CD14-positive monocyte (primary cell): Measurements from ENCODE around the gene SPARC. TPM values are rescaled to one million over a fixed set of nuclear protein-coding genes. Genes with fewer than 3 reads are reported as not detected.
A peak's percentile ranks its signal among the peaks of the same experiment; 100 is the strongest.

ENCODE experiments used
- DNase-seq, 3 donors: peaks; one replicate each; pipeline ENCODE4 v3.0.0-alpha.2; 2011 to 2022
- H2AFZ ChIP-seq: 2 replicates; pipeline ENCODE4 v1.6.0; 2012; ENCODE audit warnings: mild to moderate bottlenecking, low read depth, low read length, inconsistent platforms; ENCODE audit not compliant: insufficient read depth, poor library complexity, severe bottlenecking
- H3K27ac ChIP-seq, 2 donors: 1 replicate in 1 of 2; 2 replicates in 1 of 2; pipeline ENCODE4 v1.5.1; 2012 to 2013; ENCODE audit warnings: low read length in 2 of 2, control low read depth in 1 of 2, inconsistent platforms in 1 of 2, low read depth in 1 of 2, mild to moderate bottlenecking in 1 of 2
- H3K27me3 ChIP-seq, 2 donors: one replicate each; pipeline versions ENCODE4 v1.6.0 to v1.6.1; 2011 to 2013; ENCODE audit warnings: low read length in 2 of 2; ENCODE audit not compliant: control insufficient read depth in 2 of 2, insufficient read depth in 2 of 2
- H3K36me3 ChIP-seq, 2 donors: replicated peaks in 1 of 2; 1 replicate in 1 of 2; 2 replicates in 1 of 2; pipeline versions ENCODE4 v1.5.1 to v1.6.1; 2012 to 2013; ENCODE audit warnings: low read length in 2 of 2, control low read depth in 1 of 2, inconsistent platforms in 1 of 2, mild to moderate bottlenecking in 1 of 2; ENCODE audit not compliant: insufficient read depth in 2 of 2, control insufficient read depth in 1 of 2
- H3K4me1 ChIP-seq, 2 donors: 1 replicate in 1 of 2; 2 replicates in 1 of 2; pipeline versions ENCODE4 v1.5.1 to v1.6.1; 2012 to 2013; ENCODE audit warnings: low read length in 2 of 2, control low read depth in 1 of 2, inconsistent platforms in 1 of 2, mild to moderate bottlenecking in 1 of 2, moderate library complexity in 1 of 2; ENCODE audit not compliant: insufficient read depth in 2 of 2, control insufficient read depth in 1 of 2
- H3K4me2 ChIP-seq: replicated peaks from 2 replicates; pipeline ENCODE3; 2012; ENCODE audit warnings: low read length, moderate library complexity, mild to moderate bottlenecking; ENCODE audit not compliant: poor library complexity, severe bottlenecking; ENCODE audit errors: extremely low read depth
- H3K4me3 ChIP-seq, 3 experiments: fragments of 200-600 bp in 1 of 3; sonication (generic) in 1 of 3; replicated peaks in 1 of 3; 1 replicate in 2 of 3; 2 replicates in 1 of 3; pipeline ENCODE4 v1.5.1; 2011 to 2013; ENCODE audit warnings: low read length in 3 of 3, mild to moderate bottlenecking in 3 of 3, control low read depth in 2 of 3, low read depth in 2 of 3, inconsistent platforms in 1 of 3, moderate library complexity in 1 of 3
- H3K79me2 ChIP-seq: 2 replicates; pipeline ENCODE4 v1.6.0; 2012; ENCODE audit warnings: mild to moderate bottlenecking, control low read depth, inconsistent platforms, low read length, moderate library complexity; ENCODE audit not compliant: insufficient read depth
- H3K9ac ChIP-seq: 2 replicates; pipeline ENCODE4 v1.6.0; 2017; ENCODE audit warnings: low read length, mild to moderate bottlenecking; ENCODE audit not compliant: insufficient read depth, poor library complexity, severe bottlenecking
- H3K9me3 ChIP-seq, 2 donors: replicated peaks in 1 of 2; 1 replicate in 1 of 2; 2 replicates in 1 of 2; pipeline versions ENCODE4 v1.5.1 to v1.6.1; 2012 to 2013; ENCODE audit warnings: low read length in 2 of 2, control low read depth in 1 of 2; ENCODE audit not compliant: control insufficient read depth in 1 of 2, insufficient read depth in 1 of 2
- H4K20me1 ChIP-seq: 2 replicates; pipeline ENCODE4 v1.6.0; 2012; ENCODE audit warnings: mild to moderate bottlenecking, low read length, control low read depth, moderate library complexity; ENCODE audit not compliant: insufficient read depth
- H3K27ac Mint-ChIP-seq, 7 donors: one replicate each; pipeline ENCODE4 v1.8.0; 2020; ENCODE audit warnings: mild to moderate bottlenecking in 7 of 7, mixed read lengths in 7 of 7, moderate library complexity in 6 of 7, inconsistent platforms in 2 of 7
- H3K27me3 Mint-ChIP-seq, 3 donors: one replicate each; pipeline ENCODE4 v1.8.0; 2021 to 2022; ENCODE audit warnings: low read depth in 3 of 3, mild to moderate bottlenecking in 3 of 3, mixed read lengths in 3 of 3, moderate library complexity in 3 of 3, inconsistent platforms in 1 of 3
- H3K36me3 Mint-ChIP-seq, 2 donors: one replicate each; pipeline ENCODE4 v1.8.0; 2020; ENCODE audit warnings: mixed read lengths in 2 of 2, inconsistent platforms in 1 of 2, mild to moderate bottlenecking in 1 of 2
- H3K4me1 Mint-ChIP-seq: one replicate; pipeline ENCODE4 v1.8.0; 2020; ENCODE audit warnings: mild to moderate bottlenecking, mixed read lengths
- H3K4me3 Mint-ChIP-seq, 2 donors: one replicate each; pipeline ENCODE4 v1.8.0; 2020; ENCODE audit warnings: mild to moderate bottlenecking in 2 of 2, mixed read lengths in 2 of 2, moderate library complexity in 1 of 2
- H3K9me3 Mint-ChIP-seq, 7 donors: one replicate each; pipeline ENCODE4 v1.8.0; 2020 to 2022; ENCODE audit warnings: mixed read lengths in 7 of 7, mild to moderate bottlenecking in 6 of 7, moderate library complexity in 6 of 7, inconsistent platforms in 2 of 7
- WGBS: methylation state at CpG from one replicate; pipeline ENCODE4 v1.1.5; 2013; ENCODE audit warnings: missing lambda C conversion rate; ENCODE audit not compliant: insufficient coverage; 5-methylcytosine and 5-hydroxymethylcytosine counted together
- intact Hi-C, 2 donors: fragments of 100-400 bp; cut with micrococcal nuclease; formaldehyde crosslinking; loops; one replicate each; pipeline versions ENCODE4 v1.15.0 to v1.15.1; 2023
- polyA plus RNA-seq, 3 donors: library from polyadenylated mRNA; depleted of rRNA in 1 of 3; unstranded in 2 of 3; stranded (reverse) in 1 of 3; fragments of 300-500 nt in 2 of 3; fragments of >200 nt in 1 of 3; fragmentation: Illumina TruSeq in 2 of 3; gene quantifications; 1 replicate in 2 of 3; 2 replicates in 1 of 3; pipeline ENCODE4 v1.2.3, GENCODE V29; 2012 to 2021
- TF ChIP-seq, protein P1 (sequence below): fragments of 200-600 bp; IDR thresholded peaks from one replicate; pipeline ENCODE4 v1.8.0; 2022; ENCODE audit warnings: antibody characterized with exemption, mild to moderate bottlenecking

Gene SPARC
- polyA plus RNA-seq, 3 donors = 3.0 to 19.7 (median 10.7) TPM

DNA sequence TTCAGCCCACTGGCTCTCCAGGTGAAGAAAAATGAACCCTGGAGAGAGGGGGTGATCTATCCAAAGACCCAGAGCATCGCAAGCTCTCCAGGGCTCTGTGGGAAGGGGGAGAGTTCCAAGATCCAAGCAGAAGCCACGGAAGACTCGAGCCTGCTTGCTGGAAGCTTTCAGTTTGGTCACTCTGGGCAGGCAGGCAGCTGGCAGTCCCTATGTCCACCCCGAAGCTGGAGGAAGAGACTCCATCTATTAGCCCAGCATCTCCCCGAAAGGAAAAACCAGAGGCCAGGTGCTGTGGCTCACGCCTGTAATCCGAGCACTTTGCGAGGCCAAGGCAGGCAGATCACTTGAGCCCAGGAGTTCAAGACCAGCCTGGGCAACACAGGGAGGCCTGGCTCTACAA is 10.7 kb upstream of the SPARC start:
- WGBS = 96% methylated on average over 8 of the region's 8 CpGs
- Histone ChIP-seq H3K9me3 (no peaks in the 10 kb centered on the region), H4K20me1 (no peaks in the 10 kb centered on the region), H3K4me2 (no peak overlapping the region), H3K9ac (no peak overlapping the region), H3K27ac (no peak overlapping the region), H3K4me3 (no peak overlapping the region), H2AFZ (no peak overlapping the region), H3K27me3 (no peaks in the 10 kb centered on the region), H3K36me3 (no peaks in the 10 kb centered on the region), H3K79me2 (no peaks in the 10 kb centered on the region), H3K4me1 (no peaks in the 10 kb centered on the region)
- no peak overlapping the region for H3K4me3 Mint-ChIP-seq
- no peaks in the 10 kb centered on the region for H3K4me1 Mint-ChIP-seq
- no peaks in the 10 kb centered on the region for H3K9me3 Mint-ChIP-seq
- no peaks in the 10 kb centered on the region for H3K36me3 Mint-ChIP-seq
- H3K27me3 Mint-ChIP-seq = peaks cover 2 to 5% (median 2%) of the 10 kb centered on the region in 3 donors
- no peak for DNase-seq
- intact Hi-C loops = no loop called here
- peak overlapping the region in 1 of 7 donors; percentile 50 for H3K27ac Mint-ChIP-seq
- TF ChIP-seq, protein P1, sequence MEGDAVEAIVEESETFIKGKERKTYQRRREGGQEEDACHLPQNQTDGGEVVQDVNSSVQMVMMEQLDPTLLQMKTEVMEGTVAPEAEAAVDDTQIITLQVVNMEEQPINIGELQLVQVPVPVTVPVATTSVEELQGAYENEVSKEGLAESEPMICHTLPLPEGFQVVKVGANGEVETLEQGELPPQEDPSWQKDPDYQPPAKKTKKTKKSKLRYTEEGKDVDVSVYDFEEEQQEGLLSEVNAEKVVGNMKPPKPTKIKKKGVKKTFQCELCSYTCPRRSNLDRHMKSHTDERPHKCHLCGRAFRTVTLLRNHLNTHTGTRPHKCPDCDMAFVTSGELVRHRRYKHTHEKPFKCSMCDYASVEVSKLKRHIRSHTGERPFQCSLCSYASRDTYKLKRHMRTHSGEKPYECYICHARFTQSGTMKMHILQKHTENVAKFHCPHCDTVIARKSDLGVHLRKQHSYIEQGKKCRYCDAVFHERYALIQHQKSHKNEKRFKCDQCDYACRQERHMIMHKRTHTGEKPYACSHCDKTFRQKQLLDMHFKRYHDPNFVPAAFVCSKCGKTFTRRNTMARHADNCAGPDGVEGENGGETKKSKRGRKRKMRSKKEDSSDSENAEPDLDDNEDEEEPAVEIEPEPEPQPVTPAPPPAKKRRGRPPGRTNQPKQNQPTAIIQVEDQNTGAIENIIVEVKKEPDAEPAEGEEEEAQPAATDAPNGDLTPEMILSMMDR = no peak

DNA sequence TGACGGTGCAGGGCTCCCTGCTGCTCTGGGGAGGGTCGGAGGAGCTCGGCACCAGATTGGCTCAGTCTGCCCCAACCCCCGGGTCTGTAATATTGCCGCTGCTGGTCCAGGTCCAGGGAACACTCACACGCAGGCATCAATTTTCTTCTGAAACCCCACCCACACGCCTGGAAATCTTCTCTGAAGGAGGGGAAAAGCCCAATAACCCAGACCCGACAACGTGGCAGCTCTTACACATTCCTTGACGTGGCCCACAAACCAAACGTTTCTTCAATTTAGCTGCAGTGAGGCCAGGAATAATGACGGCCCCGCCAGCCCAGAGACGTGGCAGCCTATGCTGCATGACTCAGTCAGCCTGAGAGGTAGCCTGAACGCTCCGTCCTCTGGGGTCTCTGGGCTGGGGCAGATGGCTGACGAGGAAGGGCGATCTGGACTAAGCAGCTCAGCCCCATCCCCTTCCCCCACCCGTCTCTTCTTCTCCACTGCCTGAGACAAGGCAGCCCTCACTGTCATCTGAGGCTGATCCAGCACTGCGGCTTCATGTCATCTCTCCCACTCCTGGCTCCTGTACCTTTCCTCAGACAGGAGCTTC is 9.9 kb upstream of the SPARC start:
- no peak overlapping the region for H3K4me3 ChIP-seq
- no peaks in the 10 kb centered on the region for H4K20me1 ChIP-seq
- H3K27ac Mint-ChIP-seq = no peak overlapping the region
- no peaks in the 10 kb centered on the region for H3K9me3 ChIP-seq
- H3K79me2 ChIP-seq = no peaks in the 10 kb centered on the region
- H3K4me2 ChIP-seq = no peak overlapping the region
- H3K27me3 ChIP-seq = no peaks in the 10 kb centered on the region
- peaks cover 2 to 5% (median 2%) of the 10 kb centered on the region in 3 donors for H3K27me3 Mint-ChIP-seq
- H3K4me1 ChIP-seq = no peaks in the 10 kb centered on the region
- no peak for DNase-seq
- TF ChIP-seq, protein P1 = no peak
- H3K9ac ChIP-seq = no peak overlapping the region
- 76% methylated on average over 20 of the region's 20 CpGs for WGBS
- intact Hi-C loops = no loop called here
- H3K36me3 ChIP-seq = no peaks in the 10 kb centered on the region
- H3K4me1 Mint-ChIP-seq = no peaks in the 10 kb centered on the region
- no peak overlapping the region for H2AFZ ChIP-seq
- no peaks in the 10 kb centered on the region for H3K9me3 Mint-ChIP-seq
- no peak overlapping the region for H3K27ac ChIP-seq
- H3K36me3 Mint-ChIP-seq = no peaks in the 10 kb centered on the region
- H3K4me3 Mint-ChIP-seq = no peak overlapping the region
